ENCODE results near the gene OTULIN. TPM values are rescaled to one million over a fixed set of nuclear protein-coding genes. Genes with fewer than 3 reads are reported as not detected.
A peak's percentile ranks its signal among the peaks of the same experiment; 100 is the strongest.

Gene OTULIN
- total RNA-seq, 1 donor from 2014 or later = 53.7 TPM

GRCh38 chr5:14716755-14717752 is 52.5 kb downstream of the OTULIN start:
- no peak for DNase-seq (ENCODE audit: extremely low read depth, low read depth, low spot score)

- DNase-seq (ENCODE audit: extremely low read depth, low read depth, low spot score) = no peak
Observed at GRCh38 chr5:14718778-14719177, 54.3 kb downstream of the OTULIN start.

GRCh38 chr5:14720236-14720923 is 55.9 kb downstream of the OTULIN start:
- DNase-seq (ENCODE audit: extremely low read depth, low read depth, low spot score) = no peak

GRCh38 chr5:14721990-14722656 is 57.6 kb downstream of the OTULIN start:
- no peak for DNase-seq (ENCODE audit: extremely low read depth, low read depth, low spot score)

GRCh38 chr5:14722923-14723322 is 58.4 kb downstream of the OTULIN start:
- no peak for DNase-seq (ENCODE audit: extremely low read depth, low read depth, low spot score)

- DNase-seq (ENCODE audit: extremely low read depth, low read depth, low spot score) = no peak
Observed at GRCh38 chr5:14723701-14724132, 59.2 kb downstream of the OTULIN start.

- no peak for DNase-seq (ENCODE audit: extremely low read depth, low read depth, low spot score)
Observed at GRCh38 chr5:14724633-14725032, 60.1 kb downstream of the OTULIN start.

GRCh38 chr5:14726066-14726838 is 61.7 kb downstream of the OTULIN start:
- no peak for DNase-seq (ENCODE audit: extremely low read depth, low read depth, low spot score)

GRCh38 chr5:14727428-14727865 is 62.9 kb downstream of the OTULIN start:
- peak; percentile 67 for DNase-seq (ENCODE audit: extremely low read depth, low read depth, low spot score)

- DNase-seq (ENCODE audit: extremely low read depth, low read depth, low spot score) = no peak
Observed at GRCh38 chr5:14727928-14728458, 63.5 kb downstream of the OTULIN start.

GRCh38 chr5:14728459-14728938 is 64.0 kb downstream of the OTULIN start:
- DNase-seq (ENCODE audit: extremely low read depth, low read depth, low spot score) = no peak

GRCh38 chr5:14729448-14730385 is 65.2 kb downstream of the OTULIN start:
- DNase-seq (ENCODE audit: extremely low read depth, low read depth, low spot score) = no peak

GRCh38 chr5:14730466-14730865 is 65.9 kb downstream of the OTULIN start:
- no peak for DNase-seq (ENCODE audit: extremely low read depth, low read depth, low spot score)

GRCh38 chr5:14730881-14731280 is 66.4 kb downstream of the OTULIN start:
- no peak for DNase-seq (ENCODE audit: extremely low read depth, low read depth, low spot score)

- DNase-seq (ENCODE audit: extremely low read depth, low read depth, low spot score) = no peak
Observed at GRCh38 chr5:14732991-14733390, 68.5 kb downstream of the OTULIN start.

- DNase-seq (ENCODE audit: extremely low read depth, low read depth, low spot score) = no peak
Observed at GRCh38 chr5:14733661-14734060, 69.1 kb downstream of the OTULIN start.

GRCh38 chr5:14734396-14734795 is 69.9 kb downstream of the OTULIN start:
- no peak for DNase-seq (ENCODE audit: extremely low read depth, low read depth, low spot score)

GRCh38 chr5:14735944-14736343 is 71.4 kb downstream of the OTULIN start:
- DNase-seq (ENCODE audit: extremely low read depth, low read depth, low spot score) = no peak

- no peak for DNase-seq (ENCODE audit: extremely low read depth, low read depth, low spot score)
Observed at GRCh38 chr5:14737291-14737690, 72.8 kb downstream of the OTULIN start.

All from glomerular endothelial cell (primary cell).